NCI-H2081 treated with DMSO at 0.1 percent for 48 hours (cell line): Measurements from ENCODE around the gene EHD4.

Source experiments
- DNase-seq: peaks from one replicate; lab custom pipeline; 2025; lab: John Stamatoyannopoulos, UW

Gene EHD4

GRCh38 chr15:41936649-41937567 is 35.4 kb downstream of the EHD4 start:
- DNase-seq: no peak

GRCh38 chr15:41936155-41936554 is 36.2 kb downstream of the EHD4 start:
- DNase-seq: no peak

- DNase-seq: no peak
Measured at GRCh38 chr15:41935566-41936020, 36.8 kb downstream of the EHD4 start.

GRCh38 chr15:41934843-41935242 is 37.5 kb downstream of the EHD4 start:
- DNase-seq: no peak

GRCh38 chr15:41933771-41934170 is 38.6 kb downstream of the EHD4 start:
- no peak for DNase-seq

GRCh38 chr15:41933326-41933725 is 39.0 kb downstream of the EHD4 start:
- no peak for DNase-seq

- no peak for DNase-seq
Measured at GRCh38 chr15:41932511-41933289, 39.7 kb downstream of the EHD4 start.

- no peak for DNase-seq
Measured at GRCh38 chr15:41932101-41932500, 40.3 kb downstream of the EHD4 start.

GRCh38 chr15:41930867-41931222 is 41.5 kb downstream of the EHD4 start:
- DNase-seq: no peak

- no peak for DNase-seq
Measured at GRCh38 chr15:41930221-41930866, 42.0 kb downstream of the EHD4 start.

GRCh38 chr15:41928637-41929620 is 43.4 kb downstream of the EHD4 start:
- DNase-seq: no peak

- no peak for DNase-seq
Measured at GRCh38 chr15:41928100-41928499, 44.3 kb downstream of the EHD4 start.

GRCh38 chr15:41927536-41927935 is 44.8 kb downstream of the EHD4 start:
- no peak for DNase-seq

GRCh38 chr15:41926185-41927056 is 45.9 kb downstream of the EHD4 start:
- no peak for DNase-seq

GRCh38 chr15:41925086-41925608 is 47.2 kb downstream of the EHD4 start:
- DNase-seq: no peak

GRCh38 chr15:41923401-41923997 is 48.9 kb downstream of the EHD4 start:
- DNase-seq: no peak

GRCh38 chr15:41922353-41922752 is 50.0 kb downstream of the EHD4 start:
- DNase-seq: no peak

GRCh38 chr15:41921639-41922038 is 50.7 kb downstream of the EHD4 start:
- DNase-seq: no peak

GRCh38 chr15:41921167-41921566 is 51.2 kb downstream of the EHD4 start:
- no peak for DNase-seq
